ENCODE data around the gene CELA3A. TPM values are rescaled to one million over a fixed set of nuclear protein-coding genes. Genes with fewer than 3 reads are reported as not detected.
"Not testable (repeated sequence)": the region's sequence is repeated elsewhere in the genome, so short reads cannot be mapped to it uniquely, and the experiment has no call there.

The CELA3A gene
- polyA plus RNA-seq, 1 donor, result not detected

- no peak for DNase-seq
These were observed 17.4 kb downstream of the CELA3A start for GRCh38 chr1:22018583-22019559.

- no peak for DNase-seq
These were observed 19.6 kb downstream of the CELA3A start for GRCh38 chr1:22021061-22021460.

DNA sequence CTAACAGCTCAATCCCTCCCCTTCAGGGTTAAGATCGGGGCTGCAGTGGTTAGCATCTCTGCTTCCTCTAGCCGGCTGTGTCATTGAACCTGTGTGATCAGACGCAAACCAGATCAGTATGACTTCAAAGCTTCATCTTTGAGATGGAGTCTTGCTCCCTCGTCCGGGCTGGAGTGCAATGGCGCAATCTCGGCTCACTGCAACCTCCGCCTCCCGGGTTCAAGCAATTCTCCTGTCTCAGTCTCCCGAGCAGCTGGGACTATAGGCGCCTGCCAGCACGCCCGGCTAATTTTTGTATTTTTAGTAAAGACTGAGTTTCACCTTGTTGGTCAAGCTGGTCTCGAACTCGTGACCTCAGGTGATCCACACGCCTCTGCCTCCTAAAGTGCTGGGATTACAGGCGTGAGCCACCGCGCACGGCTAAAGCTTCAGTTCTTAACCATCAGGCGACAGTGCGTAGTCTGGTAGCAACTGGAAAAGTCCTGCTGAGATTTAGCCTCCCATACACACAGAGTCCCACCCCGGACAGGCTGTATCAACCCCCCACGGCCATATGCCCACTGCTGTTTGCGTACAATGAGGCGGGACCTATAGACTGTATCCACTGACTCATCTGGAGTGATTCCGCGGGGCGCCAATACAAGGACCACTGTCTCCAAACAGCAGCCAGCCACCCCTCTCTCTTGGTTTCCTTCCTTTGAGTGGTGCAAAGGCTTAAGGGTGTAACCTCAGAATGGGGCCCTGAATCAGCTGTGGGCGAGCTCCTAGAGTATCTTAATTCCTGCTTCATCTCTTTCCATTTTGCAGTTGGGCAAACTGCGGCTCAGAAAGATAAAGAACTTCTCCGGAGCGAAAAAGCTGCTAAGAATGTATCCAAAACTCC, 23.3 kb downstream of the CELA3A start:
- no peak for DNase-seq

DNA sequence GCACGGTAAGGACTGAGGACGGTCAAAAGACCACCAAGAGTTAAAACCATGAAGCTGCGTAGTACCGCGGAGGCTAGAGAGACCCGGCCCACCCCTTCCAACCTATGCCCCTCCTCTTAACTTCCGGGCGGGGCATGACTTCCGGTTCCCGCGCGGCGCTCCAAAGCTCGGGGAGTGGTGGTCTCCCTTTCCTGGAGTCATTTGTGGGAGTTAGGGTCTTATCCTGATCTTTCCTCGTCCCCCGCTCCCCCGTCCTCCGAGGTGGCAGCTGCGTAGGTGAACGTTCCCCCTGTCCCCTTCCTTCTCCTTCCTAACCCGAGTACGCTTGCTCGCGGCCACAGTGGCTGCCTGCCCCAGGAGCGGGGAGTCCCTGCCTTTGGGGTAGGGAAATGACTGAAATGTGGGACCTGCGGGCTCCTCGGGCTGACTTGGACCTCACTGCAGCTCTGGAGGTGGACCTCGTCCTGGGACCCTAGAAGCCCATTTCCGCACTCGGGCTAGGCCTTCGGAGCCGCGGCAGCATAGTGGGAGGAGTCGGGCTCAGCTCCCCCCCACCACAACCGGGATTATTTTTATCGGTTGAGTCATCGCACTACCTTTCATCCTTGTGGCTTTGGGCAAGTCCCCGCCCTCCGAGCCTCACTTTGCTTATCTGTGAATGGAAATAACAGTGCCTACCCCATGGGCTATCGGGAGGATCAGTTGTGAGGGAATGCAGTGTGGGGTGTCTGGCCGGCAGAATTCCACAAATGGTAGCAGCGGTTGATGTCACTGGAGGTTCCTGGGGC, 24.1 kb downstream of the CELA3A start:
- peak; percentile 91 for DNase-seq

DNA sequence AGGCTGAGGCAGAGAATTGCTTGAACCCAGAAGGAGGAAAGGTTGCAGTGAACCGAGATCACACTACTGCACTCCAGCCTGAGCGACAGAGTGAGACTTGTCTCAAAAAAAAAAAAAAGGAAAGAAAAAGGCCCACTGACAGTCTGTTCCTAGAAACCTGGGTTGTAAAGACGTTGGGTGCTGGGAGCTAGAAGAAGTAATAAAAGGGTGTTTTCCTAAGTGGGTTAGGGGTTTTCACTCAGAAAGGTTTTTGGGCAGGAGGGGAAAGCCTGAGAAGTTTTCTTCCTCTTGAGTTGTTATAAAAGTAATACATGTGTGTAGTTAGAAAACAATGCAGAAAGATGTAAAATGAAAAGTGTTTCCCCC, 25.4 kb downstream of the CELA3A start:
- no peak for DNase-seq

DNA sequence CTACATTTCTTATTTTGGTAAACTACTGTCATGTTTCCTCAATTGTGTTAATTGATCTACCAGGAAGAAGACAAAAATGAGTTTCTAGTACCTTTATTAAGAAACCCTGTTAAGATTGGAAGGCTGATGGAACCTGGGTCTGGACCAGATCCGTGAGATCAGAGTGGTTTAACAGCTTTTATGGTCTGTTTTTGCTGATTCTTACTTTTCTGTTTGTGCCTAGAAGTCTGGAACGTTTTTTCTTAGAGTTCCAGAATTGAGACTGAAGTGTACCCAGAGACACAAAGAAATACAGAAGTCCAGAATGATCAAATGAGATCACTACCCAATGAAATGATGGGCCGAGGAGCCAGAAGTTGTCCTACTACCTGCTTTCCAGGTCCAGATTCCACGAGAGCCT, 28.6 kb downstream of the CELA3A start:
- no peak for DNase-seq

GRCh38 chr1:22030473-22030872, 29.0 kb downstream of the CELA3A start:
- no peak for DNase-seq

DNA sequence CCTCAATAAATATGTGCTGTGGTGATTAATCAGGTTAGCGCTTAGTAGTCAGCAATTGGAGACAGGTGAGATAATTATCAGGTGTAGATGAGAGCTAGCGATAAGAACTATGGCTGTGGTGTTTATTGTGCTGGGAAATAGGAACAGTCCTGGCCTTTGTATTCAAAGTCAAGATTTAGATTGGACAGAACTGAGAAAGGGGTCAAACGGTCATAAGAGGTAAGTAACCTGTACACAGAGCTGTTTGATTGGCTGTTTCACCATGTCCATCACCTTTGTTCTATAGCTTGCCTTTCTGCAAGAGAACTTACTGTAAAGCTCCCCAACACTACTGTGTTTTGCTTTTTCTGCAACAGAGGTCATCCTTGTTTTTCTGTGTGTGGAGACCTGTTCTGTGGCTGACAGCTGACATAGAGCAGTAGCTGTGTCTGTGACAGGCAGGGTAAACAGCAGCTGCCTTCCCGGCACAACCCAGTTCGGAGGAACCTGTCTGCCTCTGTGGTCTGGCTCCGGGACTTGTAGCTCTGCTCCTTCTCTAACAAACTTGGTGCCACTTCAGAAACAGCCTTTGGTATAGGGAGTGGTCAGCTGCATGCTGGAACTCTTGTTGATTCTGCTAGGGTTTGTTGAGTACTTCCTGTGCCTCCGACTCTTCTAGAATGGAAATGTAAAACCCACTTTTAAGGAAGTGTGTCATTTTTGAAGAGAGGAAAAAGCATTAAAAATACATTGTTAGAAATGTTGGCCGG, 29.9 kb downstream of the CELA3A start:
- no peak for DNase-seq

- not testable (repeated sequence) for DNase-seq
These were observed 33.4 kb downstream of the CELA3A start for GRCh38 chr1:22034834-22035233.

GRCh38 chr1:22037520-22037919, 36.1 kb downstream of the CELA3A start:
- no peak for DNase-seq

GRCh38 chr1:22038036-22038435, 36.6 kb downstream of the CELA3A start:
- DNase-seq, result no peak

DNA sequence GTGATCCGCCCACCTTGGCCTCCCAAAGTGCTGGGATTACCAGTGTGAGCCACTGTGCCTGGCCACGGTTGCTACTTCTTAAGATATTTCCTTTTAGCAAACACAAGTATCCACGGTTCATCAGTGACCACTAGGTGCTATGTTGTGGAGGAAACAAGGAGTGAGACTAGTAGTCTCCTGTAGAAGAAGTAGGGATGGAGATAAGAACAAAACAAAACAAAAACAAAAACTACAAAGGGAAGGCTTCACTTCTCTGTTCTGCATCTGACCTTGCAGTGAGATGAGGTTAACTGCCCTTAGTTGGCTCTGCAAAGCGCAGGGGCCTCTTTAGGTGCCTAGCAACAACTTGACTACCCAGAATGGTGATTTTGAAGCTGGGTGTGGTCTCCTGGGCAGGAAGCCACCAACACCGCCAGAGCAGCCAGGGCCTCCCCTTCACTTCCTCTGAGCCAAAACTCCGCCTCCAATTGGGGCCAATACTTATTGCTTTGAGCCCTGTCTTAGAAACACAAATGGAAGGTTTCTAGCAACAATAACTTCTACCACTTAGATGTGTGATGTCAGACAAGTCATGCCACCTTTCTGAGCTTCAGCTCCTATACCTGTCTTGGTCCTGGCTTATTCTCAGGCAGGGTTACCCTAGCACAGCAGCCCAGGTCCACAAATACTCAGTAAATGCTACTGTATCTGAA, 38.3 kb downstream of the CELA3A start:
- peak; percentile 59 for DNase-seq

DNA sequence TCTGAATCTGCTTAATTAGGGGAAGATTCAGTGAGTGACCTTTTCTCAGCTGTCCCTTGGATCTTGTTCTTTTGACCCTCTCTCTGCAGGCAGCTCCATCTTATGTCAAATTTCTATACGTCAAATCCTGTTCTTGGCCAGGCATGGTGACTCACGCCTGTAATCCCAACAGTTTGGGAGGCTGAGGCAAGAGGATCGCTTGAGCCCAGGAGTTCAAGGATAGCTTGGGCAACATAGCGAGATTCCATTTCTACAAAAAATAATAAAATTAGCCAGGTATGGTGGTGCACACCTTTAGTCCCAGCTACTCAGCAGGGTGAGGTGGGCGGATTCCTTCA, 38.8 kb downstream of the CELA3A start:
- no peak for DNase-seq

DNA sequence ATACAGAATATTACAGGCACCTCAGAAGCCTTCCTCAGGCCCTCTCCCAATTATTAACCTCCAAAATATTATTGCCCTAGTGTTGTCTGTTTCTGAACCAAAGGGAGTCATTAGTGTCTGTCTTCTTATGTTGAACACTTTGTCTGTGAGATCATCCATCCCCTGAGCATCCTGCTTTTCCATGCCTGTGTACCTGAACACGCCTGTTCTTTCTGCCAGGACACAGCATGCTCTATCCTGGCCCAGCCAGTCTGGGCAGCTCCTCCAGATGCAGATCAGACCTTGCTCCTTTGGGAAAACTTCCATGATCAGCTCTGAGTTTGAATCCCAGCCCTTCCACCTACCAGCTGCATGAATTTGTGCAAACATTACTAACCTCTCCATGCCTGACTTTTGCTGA, 40.0 kb downstream of the CELA3A start:
- DNase-seq, result no peak

GRCh38 chr1:22043198-22043769, 41.8 kb downstream of the CELA3A start:
- peak; percentile 53 for DNase-seq

DNA sequence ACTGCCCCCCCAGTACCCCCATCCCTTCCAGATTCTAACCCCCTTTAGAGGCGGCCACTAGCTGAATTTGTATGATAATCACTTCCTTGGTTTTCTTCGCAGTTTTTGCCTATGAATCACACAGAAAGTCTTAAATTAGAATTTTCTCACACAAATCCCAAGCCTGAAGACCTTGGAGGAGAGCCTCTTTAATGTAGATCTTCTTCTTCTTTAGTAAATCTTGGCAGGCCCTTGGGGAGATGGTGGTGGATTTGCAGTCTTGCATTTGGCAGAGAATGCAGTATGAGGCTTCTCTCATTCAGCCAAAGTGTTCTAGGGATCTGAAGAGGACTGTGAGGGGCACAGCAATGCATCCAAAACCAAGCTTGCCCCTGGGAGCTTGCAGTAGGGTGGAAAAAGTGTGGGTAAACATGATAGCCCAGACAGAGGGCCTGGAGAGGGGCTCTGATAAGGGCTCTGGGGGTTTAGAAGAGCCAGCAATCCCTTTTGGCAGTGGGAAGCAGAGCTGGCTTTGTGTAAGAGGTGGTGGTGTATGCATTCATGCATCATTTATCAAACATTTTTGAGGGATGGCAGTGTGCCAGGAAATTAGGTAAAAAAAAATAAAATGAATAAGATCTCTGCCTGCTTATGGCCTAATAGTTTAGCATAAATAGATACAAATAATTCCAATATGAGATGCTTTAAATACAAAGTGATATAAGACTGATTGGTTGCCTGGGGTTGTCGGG, 43.4 kb downstream of the CELA3A start:
- no peak for DNase-seq

DNA sequence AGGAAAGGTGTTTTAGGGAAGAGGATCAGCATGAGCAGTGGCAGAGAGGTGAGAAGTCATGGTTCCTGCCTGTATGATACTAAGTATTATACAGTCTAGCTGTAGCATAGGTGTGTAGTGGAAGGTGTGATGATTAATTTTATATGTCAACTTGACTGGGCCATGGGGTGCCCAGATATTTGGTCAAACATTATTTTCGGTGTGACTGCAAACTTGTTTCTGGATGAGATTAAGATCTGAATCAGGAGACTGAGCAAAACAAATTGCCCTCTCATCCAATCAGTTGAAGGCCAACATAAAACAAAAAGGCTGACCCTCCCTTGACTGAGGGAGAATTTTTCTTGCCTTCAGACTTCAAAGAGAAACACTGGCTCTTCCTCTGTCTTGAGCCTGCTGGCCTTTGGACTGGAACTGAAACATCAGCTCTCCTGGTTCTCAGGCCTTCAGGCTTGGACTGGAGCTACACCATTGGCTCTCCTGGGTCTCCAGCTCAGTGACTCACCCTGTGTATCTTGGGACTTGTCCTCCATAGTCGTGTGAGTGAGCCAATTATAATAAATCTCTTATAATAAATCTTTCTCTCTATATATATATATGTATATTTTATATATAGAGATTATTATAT, 44.3 kb downstream of the CELA3A start:
- DNase-seq, result no peak

DNA sequence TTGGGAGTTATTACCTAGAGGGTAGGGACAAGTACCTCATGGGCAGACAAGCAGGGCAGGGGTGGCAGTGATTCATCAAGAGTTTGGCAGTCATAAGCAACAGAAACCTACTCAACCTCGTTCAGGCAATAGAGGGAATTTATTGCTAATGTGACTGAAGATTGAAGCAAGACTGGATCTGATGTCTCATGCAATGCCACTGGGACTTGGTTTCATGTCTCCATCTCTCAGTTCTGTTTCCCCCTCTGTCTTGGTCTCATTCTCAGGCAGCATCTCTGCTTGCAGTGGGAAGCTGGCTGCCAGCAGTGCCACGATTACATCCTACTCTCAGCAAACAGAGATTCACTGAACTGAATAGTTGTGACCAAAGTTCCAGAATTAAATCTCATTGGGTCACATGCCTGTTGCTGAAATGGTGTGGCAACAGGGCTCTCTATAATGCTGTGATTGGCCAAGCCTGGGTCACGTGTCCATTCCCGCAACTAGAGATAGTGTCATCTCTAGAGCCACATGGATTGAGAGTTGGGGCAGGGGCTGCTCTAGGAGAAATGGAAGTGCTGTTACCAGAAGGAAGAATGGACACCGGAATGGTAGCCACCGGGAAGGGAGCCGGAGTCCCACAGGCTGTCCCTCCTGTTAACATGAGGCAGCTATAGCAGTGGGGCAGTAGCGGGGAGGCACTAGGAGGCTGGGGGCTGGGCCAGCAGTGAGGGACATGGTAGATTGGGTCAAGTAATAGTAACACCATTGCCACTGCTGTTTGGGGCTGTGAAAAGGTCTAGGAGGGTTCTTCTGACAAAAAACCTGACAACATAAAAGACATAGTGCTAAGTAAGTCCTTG, 47.1 kb downstream of the CELA3A start:
- DNase-seq, result no peak

All from left kidney (tissue), 2 donors.